ENCODE results near the gene OR4Q2. TPM values are rescaled to one million over a fixed set of nuclear protein-coding genes. Genes with fewer than 3 reads are reported as not detected.
"Not testable (repeated sequence)": the region's sequence is repeated elsewhere in the genome, so short reads cannot be mapped to it uniquely, and the experiment has no call there.

OR4Q2 gene
- not detected in 2 replicates for total RNA-seq

GRCh38 chr14:20001863-20002262 lies at the start of gene OR4Q2:
Gene OR4Q2, plus strand, starts transcription at chr14:20002163.
- DNase-seq (ENCODE audit: low read depth in 2 of 2) = no peak

- DNase-seq (ENCODE audit: low read depth in 2 of 2) = not testable (repeated sequence)
Measured at GRCh38 chr14:19969735-19970134, 32.2 kb upstream of the OR4Q2 start.

- no peak for DNase-seq (ENCODE audit: low read depth in 2 of 2)
Measured at GRCh38 chr14:19974844-19975243, 27.1 kb upstream of the OR4Q2 start.

GRCh38 chr14:19975291-19975690 lies 26.7 kb upstream of the OR4Q2 start, which contains the start of gene OR4K15:
Gene OR4K15, plus strand, starts transcription at chr14:19975591. Its CDS starts 0 bp downstream, at chr14:19975591.
- no peak for DNase-seq (ENCODE audit: low read depth in 2 of 2)

GRCh38 chr14:19993438-19993837 lies 8.5 kb upstream of the OR4Q2 start:
- no peak for DNase-seq (ENCODE audit: low read depth in 2 of 2)

- no peak for DNase-seq (ENCODE audit: low read depth in 2 of 2)
Measured at GRCh38 chr14:20002319-20002718, 356 bp downstream of the OR4Q2 start.

- no peak for DNase-seq (ENCODE audit: low read depth in 2 of 2)
Measured at GRCh38 chr14:20008156-20008555, 6.2 kb downstream of the OR4Q2 start.

- no peak for DNase-seq (ENCODE audit: low read depth in 2 of 2)
Measured at GRCh38 chr14:20019257-20019865, 17.4 kb downstream of the OR4Q2 start, which contains the start of gene OR4K14. Gene OR4K14, minus strand, starts transcription at chr14:20019307. Its CDS starts 4,114 bp downstream, at chr14:20015193.

GRCh38 chr14:20031058-20031457 lies 29.1 kb downstream of the OR4Q2 start:
- DNase-seq (ENCODE audit: low read depth in 2 of 2) = no peak

- no peak for DNase-seq (ENCODE audit: low read depth in 2 of 2)
Measured at GRCh38 chr14:20035449-20035848, 33.5 kb downstream of the OR4Q2 start.

- no peak for DNase-seq (ENCODE audit: low read depth in 2 of 2)
Measured at GRCh38 chr14:20035938-20036337, 34.0 kb downstream of the OR4Q2 start, which contains the start of gene OR4K13. Gene OR4K13, minus strand, starts transcription at chr14:20036038. Its CDS starts 1,280 bp downstream, at chr14:20034758.

GRCh38 chr14:20044243-20044642 lies 42.3 kb downstream of the OR4Q2 start:
- no peak for DNase-seq (ENCODE audit: low read depth in 2 of 2)

- no peak for DNase-seq (ENCODE audit: low read depth in 2 of 2)
Measured at GRCh38 chr14:20048202-20048601, 46.2 kb downstream of the OR4Q2 start.

Other genes with a start within 250 kb of the OR4Q2 start
- not detected in 2 replicates for gene OR4M1, start 228.7 kb upstream of the OR4Q2 start, total RNA-seq
- not detected in 2 replicates for gene OR4N2, start 198.4 kb upstream of the OR4Q2 start, total RNA-seq
- gene OR4K2, start 127.0 kb upstream of the OR4Q2 start, total RNA-seq = not detected in 2 replicates
- gene OR4K5, start 81.6 kb upstream of the OR4Q2 start, total RNA-seq = not detected in 2 replicates
- gene OR4K1, start 71.2 kb upstream of the OR4Q2 start, total RNA-seq = not detected in 2 replicates
- not detected in 2 replicates for gene OR4K15, start 26.6 kb upstream of the OR4Q2 start, total RNA-seq
- not detected in 2 replicates for gene OR4K14, start 17.1 kb downstream of the OR4Q2 start, total RNA-seq
- gene OR4K13, start 33.9 kb downstream of the OR4Q2 start, total RNA-seq = not detected in 2 replicates
- gene OR4L1, start 57.9 kb downstream of the OR4Q2 start, total RNA-seq = not detected in 2 replicates
- gene OR4K17, start 108.6 kb downstream of the OR4Q2 start, total RNA-seq = not detected in 2 replicates
- gene OR4N5, start 136.7 kb downstream of the OR4Q2 start, total RNA-seq = not detected in 2 replicates
- not detected in 2 replicates for gene OR11G2, start 188.7 kb downstream of the OR4Q2 start, total RNA-seq
- not detected in 2 replicates for gene OR11H6, start 221.5 kb downstream of the OR4Q2 start, total RNA-seq
- not detected in 2 replicates for gene OR11H7, start 226.8 kb downstream of the OR4Q2 start, total RNA-seq
- gene OR11H4, start 237.1 kb downstream of the OR4Q2 start, total RNA-seq = not detected in 2 replicates

Measured in dermis microvascular lymphatic vessel endothelial cell (primary cell).